K562 (cell line): ENCODE measurements around the gene SMC6. TPM values are rescaled to one million over a fixed set of nuclear protein-coding genes. Genes with fewer than 3 reads are reported as not detected.

Experiments
- BRCA1 ChIP-seq, 2 experiments: fragments of 450-650 bp in 1 of 2; sonication (generic) in 1 of 2; formaldehyde crosslinking in 1 of 2; IDR thresholded peaks; 2 replicates each; pipeline versions ENCODE4 v1.5.0 to v1.6.1; 2017 to 2020; ENCODE audit warnings: mild to moderate bottlenecking in 1 of 2, missing genetic modification reagents in 1 of 2
- C11orf30 ChIP-seq: fragments of 450-650 bp; IDR thresholded peaks from 2 replicates; pipeline ENCODE4 v1.6.1; 2016; ENCODE audit warnings: low read depth, mild to moderate bottlenecking
- CHD7 ChIP-seq: fragments of 200-600 bp; sonication (generic); IDR thresholded peaks from one replicate; pipeline ENCODE4 v1.6.1; 2012; ENCODE audit warnings: mild to moderate bottlenecking, low read depth, low read length, inconsistent platforms
- E2F4 ChIP-seq: sonication (generic); formaldehyde crosslinking; IDR thresholded peaks from 2 replicates; pipeline ENCODE4 v1.8.0; 2022; ENCODE audit warnings: mild to moderate bottlenecking, low read depth, missing genetic modification reagents
- KAT8 ChIP-seq: fragments of 450-650 bp; IDR thresholded peaks from 2 replicates; pipeline ENCODE4 v1.6.1; 2016; ENCODE audit warnings: low read depth, mild to moderate bottlenecking
- MCM7 ChIP-seq, 2 experiments: fragments of 450-650 bp; IDR thresholded peaks; 2 replicates each; pipeline ENCODE4 v1.6.1; 2016 to 2018
- PHF21A ChIP-seq: fragments of 450-650 bp; IDR thresholded peaks from 2 replicates; pipeline ENCODE4 v1.6.1; 2017; ENCODE audit warnings: low read depth, borderline replicate concordance
- RAD51 ChIP-seq: fragments of 450-650 bp; IDR thresholded peaks from 2 replicates; pipeline ENCODE4 v1.7.1; 2016; ENCODE audit warnings: low read depth, mild to moderate bottlenecking, borderline replicate concordance
- RBM25 ChIP-seq: fragments of 200-400 bp; formaldehyde crosslinking; IDR thresholded peaks from 2 replicates; pipeline ENCODE4 v1.6.1; 2018; ENCODE audit warnings: low read length, low read depth, moderate library complexity; ENCODE audit not compliant: severe bottlenecking
- SRSF3 ChIP-seq: fragments of 200-400 bp; formaldehyde crosslinking; IDR thresholded peaks from 2 replicates; pipeline ENCODE4 v1.6.1; 2016; ENCODE audit warnings: mild to moderate bottlenecking, low read length, moderate library complexity; ENCODE audit not compliant: insufficient read depth
- SRSF9 ChIP-seq: fragments of 200-400 bp; formaldehyde crosslinking; IDR thresholded peaks from 2 replicates; pipeline ENCODE4 v1.6.1; 2017; ENCODE audit warnings: low read depth, low read length, borderline replicate concordance
- ZBTB17 ChIP-seq: fragments of 450-650 bp; formaldehyde crosslinking; IDR thresholded peaks from 2 replicates; pipeline ENCODE4 v1.4.0; 2020; ENCODE audit warnings: mild to moderate bottlenecking
- ZFP1 ChIP-seq: fragments of 450-650 bp; formaldehyde crosslinking; IDR thresholded peaks from 2 replicates; pipeline ENCODE4 v1.4.0; 2020; ENCODE audit warnings: mild to moderate bottlenecking, mixed read lengths
- ZNF277 ChIP-seq: fragments of 250-450 bp; sonication (Bioruptor Pico); IDR thresholded peaks from 2 replicates; pipeline ENCODE4 v1.8.0; 2022; ENCODE audit warnings: inconsistent platforms, mild to moderate bottlenecking, moderate library complexity, borderline replicate concordance
- ZNF354B ChIP-seq: fragments of 250-450 bp; sonication (Bioruptor Pico); IDR thresholded peaks from 2 replicates; pipeline ENCODE4 v1.4.0; 2020
- polyA plus RNA-seq, 8 experiments: library from polyadenylated mRNA; depleted of rRNA in 4 of 8; stranded (reverse) in 5 of 8; unstranded in 3 of 8; fragments of >200 nt; fragmentation: Nextera tagmentation in 2 of 8; fragmentation: Illumina TruSeq in 1 of 8; extraction: Ambion mirVana in 2 of 8; extraction: Trizol in 1 of 8; gene quantifications; 2 replicates each; pipeline versions ENCODE4 v1.2.1 to v1.2.3, GENCODE V29; 2011 to 2014; ENCODE audit warnings: inconsistent platforms in 1 of 8, missing spikeins in 1 of 8
- total RNA-seq, 7 experiments: library from RNA; depleted of rRNA in 6 of 7; stranded (reverse); fragments of >200 nt in 6 of 7; fragmentation: Illumina TruSeq in 2 of 7; extraction: Trizol in 2 of 7; gene quantifications; 2 replicates each; pipeline versions ENCODE4 v1.2.1 to v1.2.3, GENCODE V29; 2011 to 2021; ENCODE audit warnings: low replicate concordance in 1 of 7

Gene SMC6
- total and polyA plus RNA-seq, 9 of the 15 experiments (the other 6 are each of a cell fraction or from before 2014, with no cell fraction given): 14.2 to 75.9 (median 47.7) TPM

- TF ChIP-seq KAT8 (no peak; the same call in 1 of the 2 replicates), ZBTB17 (CRISPR knock-in tag) (no peak), MCM7 (IDR thresholded peaks at IDR 0.05) (no peak), ZNF277 (CRISPR knock-in tag) (no peak), BRCA1 (IDR thresholded peaks at IDR 0.05) (no peak), BRCA1 (CRISPR knock-in tag; IDR thresholded peaks at IDR 0.05) (no peak), E2F4 (CRISPR knock-in tag) (no peak), PHF21A (no peak), ZFP1 (CRISPR knock-in tag) (no peak), SRSF9 (no peak), CHD7 (no peak), ZNF354B (CRISPR knock-in tag) (no peak), RAD51 (no peak), RBM25 (no peak), C11orf30 (peak; percentile 82), SRSF3 (no peak)
Measured at GRCh38 chr2:17754773-17755425, 1.3 kb upstream of the SMC6 start (continued).
